ENCODE results near the gene IMMP1L.

DNA sequence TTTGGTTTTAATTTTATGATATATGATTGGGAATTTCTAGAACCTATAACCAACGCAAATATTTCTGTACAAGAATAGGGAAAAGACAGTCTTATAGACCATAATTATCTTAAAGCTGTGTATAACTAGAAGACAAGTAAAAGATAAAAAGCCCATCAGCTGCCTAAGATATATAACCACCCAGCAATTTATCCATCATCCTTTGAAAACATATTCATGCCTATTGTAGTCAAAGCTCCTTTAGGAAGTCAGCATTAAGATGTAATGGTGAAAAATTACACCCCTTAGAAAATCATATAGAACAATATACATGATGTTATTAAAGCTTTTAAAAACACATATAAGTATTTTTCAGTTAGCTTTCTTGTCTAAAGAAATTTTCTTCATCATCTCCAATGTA is 46.5 kb upstream of the IMMP1L start:
- no peak for TF ChIP-seq CTCF (conservative IDR thresholded peaks at IDR 0.05; ENCODE audit: low read depth, low read length)
- no peak for TF ChIP-seq EZH2 (IDR thresholded peaks at IDR 0.05; ENCODE audit: low read length, unreplicated experiment)
